NB4 (cell line): ENCODE data around the gene ARHGAP25.

Source experiments
- CTCF ChIP-seq: IDR thresholded peaks from one replicate; pipeline ENCODE4 v1.5.1; 2012; ENCODE audit warnings: low read depth, low read length
- MAX ChIP-seq: IDR thresholded peaks from 2 replicates; pipeline ENCODE4 v1.6.1; 2011; ENCODE audit warnings: low read depth, low read length
- MYC ChIP-seq: IDR thresholded peaks from 2 replicates; pipeline ENCODE4 v1.6.1; 2011; ENCODE audit warnings: low read depth, low read length
- POLR2A ChIP-seq: IDR thresholded peaks from 2 replicates; pipeline ENCODE4 v1.6.1; 2011; ENCODE audit warnings: mild to moderate bottlenecking; ENCODE audit not compliant: insufficient read length; ENCODE audit errors: extremely low read depth

- TF ChIP-seq CTCF = no peak
- no peak for TF ChIP-seq POLR2A
- no peak for TF ChIP-seq MAX
- no peak for TF ChIP-seq MYC
These were observed 70.4 kb downstream of the ARHGAP25 start for GRCh38 chr2:68805025-68805424.
